Breast epithelium (tissue), 4 donors: ENCODE results near the gene NRXN3. TPM values are rescaled to one million over a fixed set of nuclear protein-coding genes. Genes with fewer than 3 reads are reported as not detected.

ENCODE experiments used
- DNase-seq, 2 donors: peaks; one replicate each; pipeline ENCODE4 v3.0.0-alpha.2; 2019; ENCODE audit warnings: low spot score in 2 of 2
- H3K27ac ChIP-seq, 2 donors: fragments of 200-600 bp; sonication (generic) in 1 of 2; one replicate each; pipeline ENCODE4 v1.5.1; 2016 to 2019; ENCODE audit warnings: mild to moderate bottlenecking in 1 of 2
- H3K27me3 ChIP-seq, 2 donors: fragments of 200-600 bp; sonication (generic) in 1 of 2; one replicate each; pipeline versions ENCODE4 v1.5.1 to v1.6.0; 2017 to 2019; ENCODE audit warnings: control low read depth in 1 of 2, mild to moderate bottlenecking in 1 of 2
- H3K36me3 ChIP-seq: fragments of 200-600 bp; one replicate; pipeline ENCODE4 v1.5.1; 2019
- H3K4me1 ChIP-seq, 2 donors: fragments of 200-600 bp; sonication (generic); one replicate each; pipeline ENCODE4 v1.5.1; 2016 to 2019; ENCODE audit warnings: control low read depth in 1 of 2
- H3K4me3 ChIP-seq, 3 donors: fragments of 200-600 bp; sonication (generic); 1 replicate in 2 of 3; 2 replicates in 1 of 3; pipeline ENCODE4 v1.5.1; 2016 to 2019; ENCODE audit warnings: mild to moderate bottlenecking in 3 of 3, moderate library complexity in 2 of 3
- H3K9me3 ChIP-seq, 2 donors: fragments of 200-600 bp; sonication (generic) in 1 of 2; one replicate each; pipeline ENCODE4 v1.5.1; 2016 to 2019; ENCODE audit warnings: control low read depth in 1 of 2
- POLR2A ChIP-seq: fragments of 450-650 bp; IDR thresholded peaks from one replicate; pipeline ENCODE4 v1.6.1; 2016; ENCODE audit warnings: antibody characterized with exemption, mild to moderate bottlenecking, moderate library complexity
- POLR2AphosphoS5 ChIP-seq, 3 donors: sonication (generic); formaldehyde crosslinking; IDR thresholded peaks; one replicate each; pipeline ENCODE4 v1.6.1; 2017; ENCODE audit warnings: antibody characterized with exemption in 3 of 3
- intact Hi-C: fragments of 100-400 bp; cut with DNase I; formaldehyde crosslinking; loops from one replicate; pipeline ENCODE4 v1.15.1; 2023; ENCODE audit warnings: low total_unique reads
- total RNA-seq, 3 donors: library from RNA; depleted of rRNA; stranded (reverse); fragments of >200 nt; gene quantifications; one replicate each; pipeline ENCODE4 v1.1.0, GENCODE V29; 2016
- TF ChIP-seq, protein P1 (sequence below), 3 donors: fragments of 450-650 bp; IDR thresholded peaks; one replicate each; pipeline ENCODE4 v1.5.1; 2016 to 2017; ENCODE audit warnings: antibody characterized with exemption in 3 of 3, mild to moderate bottlenecking in 3 of 3, moderate library complexity in 3 of 3

The NRXN3 gene
- total RNA-seq, 3 donors from 2014 or later, result 2.9 to 3.6 (median 3.5) TPM

DNA sequence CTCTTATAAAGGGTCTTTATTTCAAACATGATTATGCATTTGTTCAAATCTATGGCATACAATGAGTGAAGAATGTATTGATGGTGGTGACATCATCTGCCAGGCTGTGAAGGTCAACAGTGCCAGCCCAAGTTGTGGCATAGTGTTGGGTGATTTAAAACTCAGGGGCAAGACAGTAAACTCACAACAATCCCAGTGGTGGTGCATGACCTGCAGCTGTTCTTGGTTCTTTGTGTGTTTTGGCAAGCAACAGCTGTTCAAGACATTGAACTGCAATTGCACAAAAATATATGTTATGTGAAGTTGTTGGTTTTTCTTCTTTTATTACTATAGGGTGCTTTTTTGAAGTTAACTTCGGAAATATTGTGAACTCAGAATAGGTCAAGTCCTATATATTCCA lies 851.6 kb downstream of the NRXN3 start:
- Histone ChIP-seq H3K27me3 (no peaks in the 10 kb centered on the region), H3K4me1 (no peaks in the 10 kb centered on the region), H3K4me3 (no peak overlapping the region), H3K9me3 (no peaks in the 10 kb centered on the region), H3K27ac (no peak overlapping the region), H3K36me3 (no peaks in the 10 kb centered on the region)
- intact Hi-C loops, result no loop called here
- no peak for DNase-seq
- no peak for TF ChIP-seq POLR2A
- TF ChIP-seq POLR2AphosphoS5 (IDR thresholded peaks at IDR 0.05), result no peak
- TF ChIP-seq, protein P1, sequence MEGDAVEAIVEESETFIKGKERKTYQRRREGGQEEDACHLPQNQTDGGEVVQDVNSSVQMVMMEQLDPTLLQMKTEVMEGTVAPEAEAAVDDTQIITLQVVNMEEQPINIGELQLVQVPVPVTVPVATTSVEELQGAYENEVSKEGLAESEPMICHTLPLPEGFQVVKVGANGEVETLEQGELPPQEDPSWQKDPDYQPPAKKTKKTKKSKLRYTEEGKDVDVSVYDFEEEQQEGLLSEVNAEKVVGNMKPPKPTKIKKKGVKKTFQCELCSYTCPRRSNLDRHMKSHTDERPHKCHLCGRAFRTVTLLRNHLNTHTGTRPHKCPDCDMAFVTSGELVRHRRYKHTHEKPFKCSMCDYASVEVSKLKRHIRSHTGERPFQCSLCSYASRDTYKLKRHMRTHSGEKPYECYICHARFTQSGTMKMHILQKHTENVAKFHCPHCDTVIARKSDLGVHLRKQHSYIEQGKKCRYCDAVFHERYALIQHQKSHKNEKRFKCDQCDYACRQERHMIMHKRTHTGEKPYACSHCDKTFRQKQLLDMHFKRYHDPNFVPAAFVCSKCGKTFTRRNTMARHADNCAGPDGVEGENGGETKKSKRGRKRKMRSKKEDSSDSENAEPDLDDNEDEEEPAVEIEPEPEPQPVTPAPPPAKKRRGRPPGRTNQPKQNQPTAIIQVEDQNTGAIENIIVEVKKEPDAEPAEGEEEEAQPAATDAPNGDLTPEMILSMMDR (IDR thresholded peaks at IDR 0.05), result no peak

DNA sequence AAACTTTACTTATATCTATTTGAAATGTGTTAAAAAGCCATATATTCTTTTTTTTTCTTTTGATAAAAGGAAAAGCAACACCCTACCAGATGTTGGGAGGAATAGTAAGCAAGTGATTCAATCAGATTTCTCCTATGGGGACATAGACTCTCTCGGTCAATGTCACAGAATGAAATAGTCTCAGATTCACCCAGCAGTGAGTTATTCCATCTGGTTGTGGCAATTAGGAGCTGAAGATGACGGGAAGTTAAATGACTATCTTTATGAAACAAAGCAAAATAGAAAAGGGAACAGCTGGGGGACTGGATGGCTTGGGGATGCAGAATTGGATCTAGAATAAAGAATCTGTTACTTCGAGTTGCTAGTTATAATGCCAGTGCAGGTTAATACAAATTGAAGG lies 857.0 kb downstream of the NRXN3 start:
- TF ChIP-seq, protein P1 (IDR thresholded peaks at IDR 0.05), result no peak
- Histone ChIP-seq H3K4me3 (no peak overlapping the region), H3K27ac (no peak overlapping the region), H3K27me3 (no peaks in the 10 kb centered on the region), H3K9me3 (no peaks in the 10 kb centered on the region), H3K36me3 (no peaks in the 10 kb centered on the region), H3K4me1 (no peaks in the 10 kb centered on the region)
- intact Hi-C loops, result no loop called here
- no peak for DNase-seq

DNA sequence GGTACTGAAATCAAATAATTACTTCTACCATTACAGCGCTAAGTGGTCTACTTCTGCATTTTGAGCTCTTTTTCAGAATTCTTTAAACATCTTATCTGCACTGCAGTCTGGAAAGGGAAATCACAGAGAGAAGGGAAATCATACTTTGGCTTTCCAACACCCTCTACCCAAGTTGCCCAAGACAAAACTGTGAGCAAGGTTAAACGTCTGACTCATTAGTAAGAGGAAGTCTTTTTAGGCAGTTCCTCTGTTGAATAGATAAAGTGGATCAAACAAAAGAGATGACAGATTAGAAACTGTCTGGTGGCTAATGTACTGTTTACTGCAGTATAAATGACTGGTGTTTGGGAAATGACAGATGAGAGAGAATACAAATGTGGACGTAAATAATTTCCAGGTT lies 858.1 kb downstream of the NRXN3 start:
- intact Hi-C loops, result no loop called here
- no peaks in the 10 kb centered on the region for H3K27me3 ChIP-seq
- DNase-seq, result no peak
- no peak overlapping the region for H3K4me3 ChIP-seq
- TF ChIP-seq POLR2A (no peak), POLR2AphosphoS5 (IDR thresholded peaks at IDR 0.05) (no peak)
- TF ChIP-seq, protein P1 (IDR thresholded peaks at IDR 0.05), result no peak
- H3K36me3 ChIP-seq, result no peaks in the 10 kb centered on the region
- no peaks in the 10 kb centered on the region for H3K9me3 ChIP-seq
- H3K4me1 ChIP-seq, result no peaks in the 10 kb centered on the region
- H3K27ac ChIP-seq, result no peak overlapping the region

DNA sequence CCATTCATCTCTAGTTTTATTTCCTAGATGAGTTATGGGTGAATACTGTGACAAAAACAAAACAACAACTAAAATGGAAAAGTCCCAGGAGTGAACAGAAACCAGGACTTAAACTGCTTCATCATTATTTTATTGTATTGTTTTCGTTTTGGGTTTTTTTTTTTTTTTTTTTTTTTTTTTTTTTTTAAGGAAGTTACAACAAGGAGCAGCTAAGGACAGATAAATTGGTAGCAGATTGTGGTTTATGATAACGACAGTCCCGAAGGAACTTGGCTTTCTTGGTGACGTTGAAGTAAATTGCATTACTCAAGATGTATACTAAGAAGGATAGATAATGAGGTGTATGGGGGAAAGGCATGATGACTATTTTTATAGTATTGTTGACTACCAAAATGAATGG lies 866.3 kb downstream of the NRXN3 start:
- no peak overlapping the region for H3K4me3 ChIP-seq
- H3K36me3 ChIP-seq, result no peaks in the 10 kb centered on the region
- H3K9me3 ChIP-seq, result no peaks in the 10 kb centered on the region
- H3K27ac ChIP-seq, result no peak overlapping the region
- intact Hi-C loops, result no loop called here
- DNase-seq, result no peak
- TF ChIP-seq, protein P1 (IDR thresholded peaks at IDR 0.05), result no peak
- no peak for TF ChIP-seq POLR2AphosphoS5 (IDR thresholded peaks at IDR 0.05)
- TF ChIP-seq POLR2A, result no peak
- H3K4me1 ChIP-seq, result no peaks in the 10 kb centered on the region
- H3K27me3 ChIP-seq, result no peaks in the 10 kb centered on the region

DNA sequence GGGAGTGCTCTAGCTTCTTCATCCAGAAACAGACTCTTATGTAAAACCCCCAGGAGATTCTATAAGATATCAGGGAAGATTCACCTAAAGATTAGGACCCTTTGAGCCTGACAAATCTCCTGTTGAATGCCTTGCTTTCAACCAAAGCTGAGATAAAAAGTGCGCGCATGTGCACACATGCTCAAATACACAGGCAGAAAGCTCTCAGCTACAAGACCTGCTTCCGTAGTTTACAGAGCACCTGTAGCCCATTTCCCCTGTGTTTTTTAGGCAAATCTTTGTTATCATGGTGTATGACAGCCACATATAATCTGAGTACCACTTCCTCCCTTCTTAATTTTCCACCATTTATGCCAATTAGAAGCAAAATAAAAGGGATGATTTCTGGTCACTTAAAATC lies 866.9 kb downstream of the NRXN3 start:
- no peak for DNase-seq
- intact Hi-C loops, result no loop called here
- Histone ChIP-seq H3K4me1 (no peaks in the 10 kb centered on the region), H3K27ac (no peak overlapping the region), H3K4me3 (no peak overlapping the region), H3K36me3 (no peaks in the 10 kb centered on the region), H3K9me3 (no peaks in the 10 kb centered on the region), H3K27me3 (no peaks in the 10 kb centered on the region)
- TF ChIP-seq, protein P1 (IDR thresholded peaks at IDR 0.05), result no peak
- TF ChIP-seq POLR2A, result no peak
- TF ChIP-seq POLR2AphosphoS5 (IDR thresholded peaks at IDR 0.05), result no peak
